NCI-H2227 (cell line): ENCODE measurements around the gene MRTFB.

Experiments
- DNase-seq: peaks from one replicate; lab custom pipeline; 2025; ENCODE audit not compliant: unreplicated experiment; lab: John Stamatoyannopoulos, UW

MRTFB gene

GRCh38 chr16:14283786-14284185 lies 212.7 kb downstream of the MRTFB start:
- no peak for DNase-seq

GRCh38 chr16:14284371-14284770 lies 213.3 kb downstream of the MRTFB start:
- no peak for DNase-seq

- peak; percentile 84 for DNase-seq
These were observed 213.9 kb downstream of the MRTFB start for GRCh38 chr16:14284930-14285512.

GRCh38 chr16:14285513-14286367 lies 214.6 kb downstream of the MRTFB start:
- DNase-seq: peak; percentile 97

GRCh38 chr16:14286368-14287230 lies 215.5 kb downstream of the MRTFB start:
- DNase-seq: peak; percentile 66

- peak; percentile 33 for DNase-seq
These were observed 218.7 kb downstream of the MRTFB start for GRCh38 chr16:14289692-14290340.

- no peak for DNase-seq
These were observed 220.2 kb downstream of the MRTFB start for GRCh38 chr16:14291286-14291685.

GRCh38 chr16:14292051-14292825 lies 221.1 kb downstream of the MRTFB start:
- no peak for DNase-seq

GRCh38 chr16:14296663-14297062 lies 225.5 kb downstream of the MRTFB start:
- no peak for DNase-seq

- no peak for DNase-seq
These were observed 227.4 kb downstream of the MRTFB start for GRCh38 chr16:14298374-14299122.

- peak; percentile 74 for DNase-seq
These were observed 229.6 kb downstream of the MRTFB start for GRCh38 chr16:14300705-14301168.

GRCh38 chr16:14301169-14302030 lies 230.3 kb downstream of the MRTFB start:
- DNase-seq: peak; percentile 35

- DNase-seq: peak; percentile 73
These were observed 230.9 kb downstream of the MRTFB start for GRCh38 chr16:14302031-14302398.

GRCh38 chr16:14302399-14303181 lies 231.5 kb downstream of the MRTFB start:
- DNase-seq: peak; percentile 65

GRCh38 chr16:14303182-14303618 lies 232.1 kb downstream of the MRTFB start:
- no peak for DNase-seq

- DNase-seq: no peak
These were observed 232.7 kb downstream of the MRTFB start for GRCh38 chr16:14303639-14304394.

- DNase-seq: no peak
These were observed 233.9 kb downstream of the MRTFB start for GRCh38 chr16:14304891-14305460.
